Activated CD4-positive, alpha-beta T cell treated with anti-CD3 and anti-CD28 coated beads, Interleukin-2, amount 10 ng/mL, durations not matched to agents 24 days and 14 days (primary cell): Measurements from ENCODE around the gene GALNS. TPM values are rescaled to one million over a fixed set of nuclear protein-coding genes. Genes with fewer than 3 reads are reported as not detected.

ENCODE experiments used
- DNase-seq: peaks from one replicate; pipeline ENCODE4 v3.0.0; 2022
- H3K27ac Mint-ChIP-seq: one replicate; pipeline ENCODE4 v1.8.0; 2022; ENCODE audit warnings: mild to moderate bottlenecking, mixed read lengths
- H3K27me3 Mint-ChIP-seq: one replicate; pipeline ENCODE4 v1.8.0; 2022; ENCODE audit warnings: mixed read lengths
- H3K36me3 Mint-ChIP-seq: one replicate; pipeline ENCODE4 v1.8.0; 2022; ENCODE audit warnings: low read depth, mild to moderate bottlenecking, mixed read lengths
- H3K4me1 Mint-ChIP-seq: one replicate; pipeline ENCODE4 v1.8.0; 2021; ENCODE audit warnings: mixed read lengths
- H3K4me3 Mint-ChIP-seq: one replicate; pipeline ENCODE4 v1.8.0; 2022; ENCODE audit warnings: mild to moderate bottlenecking, moderate library complexity, mixed read lengths
- H3K9me3 Mint-ChIP-seq: one replicate; pipeline ENCODE4 v1.8.0; 2021; ENCODE audit warnings: mixed read lengths
- intact Hi-C: fragments of 100-400 bp; cut with micrococcal nuclease; formaldehyde crosslinking; loops from one replicate; pipeline ENCODE4 v1.15.1; 2023
- total RNA-seq: library from RNA; stranded (reverse); gene quantifications from 2 replicates; pipeline ENCODE4 v1.2.3, GENCODE V29; 2022

Gene GALNS
- total RNA-seq, 1 donor from 2014 or later = 23.2 TPM

GRCh38 chr16:88874938-88875599 lies 18.3 kb upstream of the GALNS start:
- no peak overlapping the region for H3K4me3 Mint-ChIP-seq
- no peak overlapping the region for H3K27ac Mint-ChIP-seq
- H3K36me3 Mint-ChIP-seq = no peaks in the 10 kb centered on the region
- H3K27me3 Mint-ChIP-seq = peaks cover 8% of the 10 kb centered on the region
- H3K4me1 Mint-ChIP-seq = peaks cover 1% of the 10 kb centered on the region
- intact Hi-C loops = no loop called here
- no peak for DNase-seq
- H3K9me3 Mint-ChIP-seq = no peaks in the 10 kb centered on the region

DNA sequence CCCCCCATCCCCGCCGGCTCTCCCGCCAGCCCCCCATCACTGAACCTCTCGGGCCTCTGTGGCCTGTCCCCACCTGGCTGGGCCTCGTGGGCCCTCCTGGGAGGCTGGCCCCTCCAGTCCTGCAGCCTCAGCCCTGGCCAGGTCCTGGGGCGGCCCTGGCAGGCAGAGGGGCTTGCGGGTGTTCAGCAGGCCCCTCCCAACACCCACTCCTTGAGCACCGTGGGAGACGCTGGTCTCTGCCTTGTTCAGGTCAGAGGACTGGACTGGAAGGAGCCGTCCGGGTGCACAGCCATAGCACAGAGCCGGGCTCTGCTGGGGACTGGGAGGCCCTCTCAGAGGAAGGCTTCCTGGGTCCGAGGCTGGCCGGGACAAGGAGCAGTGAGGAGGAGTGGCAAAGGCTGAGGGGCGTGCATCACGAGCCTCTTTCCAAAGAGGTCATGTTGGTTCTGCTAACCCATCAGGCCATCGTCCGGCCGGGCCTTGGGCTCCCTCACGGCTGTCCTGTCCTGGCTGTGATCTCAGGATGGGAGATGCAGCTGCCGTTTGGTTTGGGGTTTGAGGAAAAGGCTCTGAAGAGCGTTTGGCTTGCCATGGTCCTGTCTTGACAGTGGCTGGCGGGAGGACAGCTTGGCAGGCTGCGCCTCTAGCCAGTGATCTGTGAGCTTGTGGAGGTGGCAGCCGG lies 16.0 kb upstream of the GALNS start:
- Mint-ChIP-seq H3K27me3 (peaks cover 13% of the 10 kb centered on the region), H3K4me3 (no peak overlapping the region), H3K36me3 (no peaks in the 10 kb centered on the region), H3K27ac (no peak overlapping the region), H3K4me1 (peaks cover 1% of the 10 kb centered on the region), H3K9me3 (no peaks in the 10 kb centered on the region)
- no peak for DNase-seq
- intact Hi-C loops = no loop called here

GRCh38 chr16:88871730-88872416 lies 15.1 kb upstream of the GALNS start:
- DNase-seq = no peak
- intact Hi-C loops = no loop called here
- Mint-ChIP-seq H3K36me3 (no peaks in the 10 kb centered on the region), H3K9me3 (no peaks in the 10 kb centered on the region), H3K4me1 (peaks cover 1% of the 10 kb centered on the region), H3K27me3 (peaks cover 13% of the 10 kb centered on the region), H3K4me3 (no peak overlapping the region), H3K27ac (no peak overlapping the region)

DNA sequence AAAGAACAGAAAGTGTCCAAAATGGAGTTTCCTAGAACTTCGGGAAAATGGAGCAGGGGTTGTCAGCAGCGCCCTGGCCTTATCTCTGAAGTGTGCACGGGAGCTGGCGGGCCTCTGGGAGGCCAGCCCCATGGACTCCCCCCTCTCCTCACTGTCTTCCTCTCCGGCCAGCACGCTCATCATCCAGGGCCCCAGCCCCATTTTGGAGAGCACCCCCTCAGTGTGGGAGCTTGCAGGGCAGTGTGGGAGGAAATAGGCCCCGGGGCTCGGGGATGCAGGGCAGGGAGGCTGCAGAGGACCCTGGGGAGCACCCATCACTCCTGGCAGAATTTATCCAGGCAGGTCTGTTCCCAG lies 14.6 kb upstream of the GALNS start:
- Mint-ChIP-seq H3K4me1 (peaks cover 1% of the 10 kb centered on the region), H3K27ac (no peak overlapping the region), H3K4me3 (peak overlapping the region; percentile 26), H3K9me3 (no peaks in the 10 kb centered on the region), H3K36me3 (no peaks in the 10 kb centered on the region), H3K27me3 (peaks cover 13% of the 10 kb centered on the region)
- no peak for DNase-seq
- intact Hi-C loops = no loop called here

- Mint-ChIP-seq H3K27ac (no peak overlapping the region), H3K4me1 (peaks cover 1% of the 10 kb centered on the region), H3K4me3 (peak overlapping the region; percentile 26), H3K36me3 (no peaks in the 10 kb centered on the region), H3K9me3 (no peaks in the 10 kb centered on the region), H3K27me3 (peaks cover 13% of the 10 kb centered on the region)
- intact Hi-C loops = no loop called here
- DNase-seq = no peak
These were observed 14.0 kb upstream of the GALNS start for GRCh38 chr16:88870608-88871348.

DNA sequence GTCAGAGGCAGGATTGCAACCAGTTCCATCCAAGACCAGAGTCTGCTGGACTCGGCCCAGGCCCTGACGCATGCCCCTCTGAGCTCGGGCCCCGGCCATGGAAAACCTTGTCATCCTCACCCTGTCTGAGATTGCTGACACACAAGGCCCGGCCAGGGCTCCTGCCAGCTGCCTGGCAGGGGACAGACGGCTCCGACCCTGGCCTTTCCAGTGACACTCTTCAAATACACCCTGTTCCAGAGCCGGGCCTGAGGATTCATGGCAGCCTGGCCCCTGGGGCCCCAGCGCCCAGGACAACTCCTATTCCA lies 12.9 kb upstream of the GALNS start:
- Mint-ChIP-seq H3K27me3 (peaks cover 13% of the 10 kb centered on the region), H3K4me1 (peaks cover 1% of the 10 kb centered on the region), H3K4me3 (no peak overlapping the region), H3K9me3 (no peaks in the 10 kb centered on the region), H3K36me3 (no peaks in the 10 kb centered on the region), H3K27ac (no peak overlapping the region)
- DNase-seq = no peak
- intact Hi-C loops = no loop called here

DNA sequence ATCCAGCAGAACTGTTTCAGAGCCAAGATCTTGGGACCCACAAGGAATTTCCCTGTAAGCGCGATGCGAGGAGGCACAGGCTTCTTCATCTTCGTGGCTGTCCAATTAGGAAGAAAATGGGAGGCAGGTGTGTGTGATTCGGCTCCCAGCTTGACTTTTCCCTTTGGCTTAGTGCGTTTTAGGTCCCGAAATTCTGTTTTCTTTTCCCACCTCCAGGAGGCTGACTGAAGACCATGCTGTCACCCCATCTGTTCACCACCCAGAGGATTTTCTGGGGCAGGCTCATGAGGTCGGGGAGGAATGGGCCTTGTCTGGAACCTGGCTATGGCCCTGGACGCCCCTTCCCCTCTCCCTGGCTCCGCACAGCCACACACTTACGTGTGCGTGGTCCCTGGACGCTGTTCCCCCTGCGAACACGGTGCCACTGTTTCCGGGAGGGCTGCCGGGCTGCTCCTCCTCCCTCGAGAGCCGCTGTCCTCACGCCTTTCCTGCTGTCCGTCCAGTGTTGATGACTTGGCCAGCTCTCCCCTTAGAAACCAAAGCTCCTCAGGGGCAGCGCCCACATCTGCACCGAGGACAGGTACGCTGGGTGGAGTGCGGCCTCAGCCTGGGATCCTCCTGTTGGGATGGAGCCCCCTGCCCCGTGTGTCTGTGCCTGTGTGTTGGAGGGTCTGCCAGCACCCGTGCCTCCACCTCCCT lies 12.4 kb upstream of the GALNS start:
- intact Hi-C loops = no loop called here
- H3K4me3 Mint-ChIP-seq = no peak overlapping the region
- H3K36me3 Mint-ChIP-seq = no peaks in the 10 kb centered on the region
- H3K4me1 Mint-ChIP-seq = peaks cover 1% of the 10 kb centered on the region
- no peak for DNase-seq
- H3K27ac Mint-ChIP-seq = no peak overlapping the region
- H3K27me3 Mint-ChIP-seq = peaks cover 13% of the 10 kb centered on the region
- no peaks in the 10 kb centered on the region for H3K9me3 Mint-ChIP-seq

- H3K4me3 Mint-ChIP-seq = no peak overlapping the region
- H3K36me3 Mint-ChIP-seq = no peaks in the 10 kb centered on the region
- H3K4me1 Mint-ChIP-seq = peaks cover 1% of the 10 kb centered on the region
- no peak overlapping the region for H3K27ac Mint-ChIP-seq
- DNase-seq = no peak
- intact Hi-C loops = no loop called here
- H3K9me3 Mint-ChIP-seq = no peaks in the 10 kb centered on the region
- H3K27me3 Mint-ChIP-seq = peaks cover 13% of the 10 kb centered on the region
These were observed 11.0 kb upstream of the GALNS start for GRCh38 chr16:88867581-88868246.

DNA sequence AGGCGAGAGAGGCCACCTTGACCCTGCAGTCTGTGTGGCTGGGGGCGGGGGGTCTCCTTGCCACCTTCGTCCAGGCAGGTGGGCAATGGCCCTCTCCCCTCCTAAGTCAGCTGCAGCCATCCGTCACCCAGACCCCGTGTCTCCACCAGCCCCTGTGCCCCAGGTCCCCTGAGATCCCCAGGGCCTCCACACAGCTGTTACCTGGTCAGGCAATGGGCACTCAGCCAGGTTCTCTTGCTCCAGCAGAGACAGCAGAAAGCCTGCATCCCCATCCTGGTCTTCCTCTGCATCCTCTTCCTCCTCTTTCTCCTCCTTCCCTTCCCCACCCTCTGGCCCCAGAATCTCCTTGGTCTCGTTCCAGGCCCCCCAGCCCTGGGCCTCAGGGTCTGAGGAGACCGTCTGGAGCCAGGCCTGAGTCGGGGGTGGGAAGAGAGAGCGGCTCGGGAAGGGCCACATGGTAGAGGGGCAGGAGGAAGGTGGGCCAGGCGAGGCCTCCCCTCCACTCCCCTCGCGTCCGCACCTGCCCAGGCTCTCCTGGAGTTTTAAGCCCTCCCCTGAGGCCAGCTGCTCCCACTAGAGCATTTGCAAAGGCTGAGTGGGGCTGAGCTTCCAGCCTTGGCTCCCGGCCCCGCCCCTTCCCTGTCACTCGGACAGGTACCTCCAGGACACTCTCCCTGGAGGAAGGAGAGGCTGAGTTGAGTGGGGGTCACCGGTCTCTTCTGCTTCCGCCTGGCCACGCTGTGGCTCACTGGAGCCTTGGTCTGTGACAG lies 9.6 kb upstream of the GALNS start, which contains the start of gene PABPN1L:
Gene PABPN1L (minus strand): TSS at position 510 of the 770 bp plus-strand sequence. CDS start 54 bp downstream, at position 456.
- intact Hi-C loops = no loop called here
- Mint-ChIP-seq H3K9me3 (no peaks in the 10 kb centered on the region), H3K27ac (no peak within 1 kb of the TSS), H3K27me3 (peaks cover 12% of the 10 kb centered on the region), H3K36me3 (no peaks in the 10 kb centered on the region), H3K4me3 (no peak within 1 kb of the TSS), H3K4me1 (peaks cover 1% of the 10 kb centered on the region)
- no peak for DNase-seq

GRCh38 chr16:88865742-88866141 lies 9.0 kb upstream of the GALNS start:
- intact Hi-C loops = no loop called here
- Mint-ChIP-seq H3K4me1 (no peaks in the 10 kb centered on the region), H3K27me3 (peaks cover 8% of the 10 kb centered on the region)

GRCh38 chr16:88865310-88865709 lies 8.6 kb upstream of the GALNS start:
- H3K9me3 Mint-ChIP-seq = no peaks in the 10 kb centered on the region
- H3K36me3 Mint-ChIP-seq = peaks cover 4% of the 10 kb centered on the region
- H3K4me3 Mint-ChIP-seq = no peak overlapping the region
- H3K27me3 Mint-ChIP-seq = peaks cover 5% of the 10 kb centered on the region
- intact Hi-C loops = no loop called here
- no peak for DNase-seq
- H3K27ac Mint-ChIP-seq = no peak overlapping the region
- H3K4me1 Mint-ChIP-seq = no peaks in the 10 kb centered on the region

More at GRCh38 chr16:88865742-88866141, 9.0 kb upstream of the GALNS start:
- no peak for DNase-seq
- Mint-ChIP-seq H3K27ac (no peak overlapping the region), H3K36me3 (peaks cover 4% of the 10 kb centered on the region), H3K4me3 (no peak overlapping the region), H3K9me3 (no peaks in the 10 kb centered on the region)

- intact Hi-C loops = no loop called here
- H3K27me3 Mint-ChIP-seq = peaks cover 1% of the 10 kb centered on the region
- H3K4me3 Mint-ChIP-seq = no peak overlapping the region
- H3K4me1 Mint-ChIP-seq = no peaks in the 10 kb centered on the region
- no peak overlapping the region for H3K27ac Mint-ChIP-seq
- H3K9me3 Mint-ChIP-seq = no peaks in the 10 kb centered on the region
- no peak for DNase-seq
- peaks cover 10% of the 10 kb centered on the region for H3K36me3 Mint-ChIP-seq
These were observed 7.8 kb upstream of the GALNS start for GRCh38 chr16:88864521-88864920.
